HG03354 (cell line): ENCODE data around the gene SCPEP1.

Experiments
- ATAC-seq: cut with Tn5 transposase; IDR thresholded peaks from one replicate; pipeline ENCODE4 v1.9.1; 2021; ENCODE audit warnings: mild to moderate bottlenecking; ENCODE audit not compliant: unreplicated experiment, poor library complexity, severe bottlenecking

Gene SCPEP1

DNA sequence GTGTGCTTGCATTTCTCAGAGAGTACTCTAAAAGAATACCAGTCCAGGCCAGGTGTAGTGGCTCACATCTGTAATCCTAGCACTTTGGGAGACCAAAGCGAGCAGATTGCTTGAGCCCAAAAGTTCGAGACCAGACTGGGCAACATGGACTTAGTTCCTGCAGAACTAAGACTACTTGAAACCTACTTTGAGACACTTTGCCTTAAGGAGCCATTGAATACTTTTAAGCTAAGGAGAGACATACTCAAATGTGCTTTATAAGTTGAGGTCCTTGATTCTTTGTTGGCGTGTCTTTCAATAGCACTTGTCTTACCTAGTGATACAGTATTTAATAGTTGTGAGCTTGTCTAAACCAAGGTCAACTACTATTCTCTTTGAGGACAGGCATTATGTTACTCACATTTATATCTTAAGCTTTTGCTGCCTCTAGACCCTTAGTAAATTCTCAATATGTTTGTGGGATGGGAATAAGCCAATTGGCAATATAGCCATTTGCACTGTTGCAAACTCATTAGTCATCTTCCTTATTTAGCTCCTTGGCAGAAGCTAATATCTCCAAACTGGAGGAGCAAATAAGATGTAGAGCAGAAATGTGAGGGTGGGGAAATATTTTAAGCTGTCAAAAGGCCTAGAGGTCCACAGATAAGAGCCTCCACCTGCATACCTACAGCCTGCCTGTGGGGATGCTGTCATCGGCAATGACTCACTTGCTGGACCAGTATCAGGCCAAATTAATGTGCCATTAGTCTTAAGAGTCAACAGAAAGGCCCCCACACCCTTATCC lies 16.3 kb downstream of the SCPEP1 start:
- no peak for ATAC-seq

DNA sequence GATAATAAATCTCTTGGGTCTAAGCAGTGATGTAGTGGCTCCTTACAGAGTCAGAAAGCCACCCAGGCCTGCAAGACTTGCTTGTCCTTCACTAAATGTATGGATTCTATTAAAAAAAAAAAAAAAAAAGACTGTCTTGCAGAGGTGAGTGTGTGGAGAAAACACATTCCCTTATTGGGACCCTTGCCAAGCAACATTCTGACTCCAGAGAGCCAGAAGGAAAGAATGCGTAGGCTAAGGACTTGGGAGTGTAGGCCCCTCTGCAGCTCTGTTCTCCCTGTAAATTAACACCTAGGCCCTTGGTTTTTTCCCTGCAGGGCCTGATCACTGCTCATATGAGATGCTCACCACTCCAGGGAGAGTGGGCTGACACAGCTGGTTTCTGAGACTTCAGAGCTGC lies 17.8 kb downstream of the SCPEP1 start:
- no peak for ATAC-seq

DNA sequence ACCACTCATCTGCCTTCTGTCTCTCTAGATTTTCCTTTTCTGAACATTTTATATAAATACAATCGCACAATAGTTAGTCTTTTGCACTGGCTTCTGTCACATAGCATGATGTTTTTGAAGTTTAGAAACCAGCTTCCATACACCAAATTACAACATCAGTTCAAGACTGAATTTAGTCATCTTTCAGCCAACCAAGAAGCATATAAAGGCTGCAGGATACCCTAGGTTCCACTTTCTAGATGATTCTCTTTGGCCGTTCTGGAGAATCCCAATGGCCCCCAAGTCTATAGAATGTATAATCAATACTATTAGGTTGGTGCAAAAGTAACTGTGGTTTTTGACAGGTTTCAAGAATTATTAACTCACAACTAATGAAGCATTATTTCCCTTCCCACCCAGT lies 19.4 kb downstream of the SCPEP1 start:
- ATAC-seq = no peak

DNA sequence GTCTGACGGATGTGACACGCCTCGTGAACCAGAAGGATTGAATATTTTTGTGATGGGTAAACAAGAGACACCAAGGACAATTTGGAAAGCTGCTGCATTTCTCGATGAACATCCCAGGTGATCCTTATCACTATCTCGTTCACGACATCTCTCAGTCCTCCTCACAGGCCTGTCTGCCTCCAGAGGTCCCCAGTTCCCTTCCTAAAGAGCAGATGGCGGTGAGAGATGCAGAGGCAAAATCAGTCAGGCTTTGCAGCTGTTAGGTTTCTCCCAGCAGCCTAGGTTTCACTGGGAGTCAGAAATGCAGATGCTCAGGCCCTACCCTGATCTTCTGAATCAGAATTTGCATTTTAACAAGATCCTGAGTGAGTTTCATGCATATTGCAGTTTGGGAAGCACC lies 23.6 kb downstream of the SCPEP1 start:
- no peak for ATAC-seq

DNA sequence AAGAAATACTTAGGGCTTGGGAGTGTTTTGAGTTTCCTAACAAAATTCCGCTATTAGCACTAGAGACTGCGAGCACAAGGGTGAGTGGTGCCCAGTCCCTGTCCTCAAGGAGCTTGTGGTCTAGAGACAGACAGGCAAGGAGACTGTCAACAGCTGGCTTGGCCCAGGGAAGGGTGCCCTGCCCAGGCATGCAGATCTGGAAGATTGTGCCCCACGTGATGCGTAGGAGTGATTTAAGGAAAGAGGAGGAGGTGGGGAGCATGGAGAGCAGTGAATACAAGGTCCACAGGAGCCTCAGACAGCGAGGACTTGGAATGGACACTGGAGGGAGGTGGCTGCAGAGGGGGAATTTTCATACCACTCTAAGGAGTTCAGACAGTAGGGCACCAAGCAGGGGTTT lies 25.0 kb downstream of the SCPEP1 start:
- no peak for ATAC-seq

DNA sequence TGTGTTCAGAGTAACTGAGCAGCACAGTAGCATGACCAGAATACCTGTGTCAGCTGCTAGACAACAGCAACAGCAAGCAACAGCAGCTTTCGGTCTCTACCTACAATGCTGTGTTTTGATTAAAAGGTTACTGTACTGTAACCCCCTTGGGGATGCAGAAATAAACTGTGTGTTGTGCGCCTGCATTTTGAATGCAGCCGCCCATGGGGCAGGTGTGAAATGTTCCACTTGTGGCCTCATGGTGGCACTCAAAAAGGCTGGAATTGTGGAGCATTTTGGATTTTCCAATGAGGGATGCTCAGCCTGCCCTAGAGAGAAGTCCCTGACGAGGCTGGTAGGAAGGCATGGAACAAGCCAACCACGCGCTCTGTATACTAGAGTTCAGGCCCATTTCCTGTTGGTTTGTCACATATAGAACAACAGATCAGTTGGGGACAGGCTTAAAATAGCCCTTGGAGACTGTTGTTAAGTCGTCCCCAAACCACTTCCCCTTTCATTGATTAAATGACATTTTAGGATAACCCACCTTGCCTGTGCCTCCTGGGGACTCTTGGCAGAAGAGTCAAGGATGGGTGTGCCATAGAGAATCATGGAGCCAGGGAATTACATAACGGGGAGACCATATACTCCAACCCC lies 27.1 kb downstream of the SCPEP1 start:
- peak; percentile 84 for ATAC-seq

DNA sequence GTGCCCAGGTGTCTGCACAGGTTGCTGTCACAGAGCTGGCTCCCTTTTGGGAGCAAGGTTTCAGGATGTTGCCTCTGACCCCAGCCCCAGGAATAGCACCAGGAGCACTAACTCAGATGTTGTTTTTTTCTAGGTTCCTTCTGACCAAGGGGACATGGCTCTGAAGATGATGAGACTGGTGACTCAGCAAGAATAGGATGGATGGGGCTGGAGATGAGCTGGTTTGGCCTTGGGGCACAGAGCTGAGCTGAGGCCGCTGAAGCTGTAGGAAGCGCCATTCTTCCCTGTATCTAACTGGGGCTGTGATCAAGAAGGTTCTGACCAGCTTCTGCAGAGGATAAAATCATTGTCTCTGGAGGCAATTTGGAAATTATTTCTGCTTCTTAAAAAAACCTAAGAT lies 28.1 kb downstream of the SCPEP1 start:
- ATAC-seq = no peak

DNA sequence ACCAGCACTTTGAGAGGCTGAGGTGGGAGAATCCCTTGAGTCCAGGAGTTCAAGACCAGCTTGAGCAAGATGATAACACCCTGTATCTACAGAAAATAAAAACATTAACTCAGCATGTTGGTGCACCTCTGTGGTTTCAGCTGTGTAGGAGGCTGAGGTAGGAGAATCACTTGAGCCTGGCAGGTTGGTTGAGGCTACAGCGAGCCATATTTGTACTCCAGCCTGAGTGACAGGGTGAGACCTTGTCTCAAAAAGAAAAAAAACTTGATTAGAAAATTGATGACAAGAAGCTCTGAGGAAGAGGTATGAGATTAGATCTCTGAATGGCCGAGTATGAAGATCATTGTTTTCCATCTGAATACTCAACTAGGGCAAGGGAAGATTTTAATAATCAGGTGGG lies 31.0 kb downstream of the SCPEP1 start:
- no peak for ATAC-seq

DNA sequence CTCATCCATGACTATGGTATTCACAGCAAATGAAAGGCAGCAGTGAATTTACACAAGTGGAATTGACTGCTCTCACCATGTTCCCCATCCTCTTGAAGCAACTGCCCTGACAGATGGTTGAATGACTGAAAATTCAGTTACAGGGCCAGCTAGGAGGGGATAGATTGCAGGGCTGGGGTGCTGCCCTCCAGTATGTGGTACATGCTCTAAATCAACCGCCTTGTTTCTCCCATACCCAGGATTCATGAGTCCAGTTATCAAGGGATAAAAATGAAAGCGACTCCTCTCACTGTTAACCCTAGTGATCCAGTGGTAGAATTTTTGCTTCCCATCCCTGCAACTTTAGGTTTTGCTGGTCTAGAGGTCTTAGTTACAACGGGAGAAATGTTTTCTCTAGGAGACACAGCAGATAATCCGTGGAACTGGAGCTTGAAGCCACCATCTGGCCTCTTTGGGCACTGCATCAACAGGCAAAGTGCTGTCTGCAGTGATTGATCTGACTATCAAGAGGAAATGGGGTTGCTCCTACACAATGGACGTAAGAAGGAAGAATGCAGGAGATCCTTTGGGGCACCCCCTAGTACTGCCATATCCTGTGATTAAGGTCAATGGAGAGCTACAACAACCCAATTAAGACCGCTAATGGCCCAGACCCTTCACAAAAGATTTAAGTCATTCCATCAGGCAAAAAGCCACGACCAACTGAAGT lies 32.0 kb downstream of the SCPEP1 start:
- peak; percentile 76 for ATAC-seq

DNA sequence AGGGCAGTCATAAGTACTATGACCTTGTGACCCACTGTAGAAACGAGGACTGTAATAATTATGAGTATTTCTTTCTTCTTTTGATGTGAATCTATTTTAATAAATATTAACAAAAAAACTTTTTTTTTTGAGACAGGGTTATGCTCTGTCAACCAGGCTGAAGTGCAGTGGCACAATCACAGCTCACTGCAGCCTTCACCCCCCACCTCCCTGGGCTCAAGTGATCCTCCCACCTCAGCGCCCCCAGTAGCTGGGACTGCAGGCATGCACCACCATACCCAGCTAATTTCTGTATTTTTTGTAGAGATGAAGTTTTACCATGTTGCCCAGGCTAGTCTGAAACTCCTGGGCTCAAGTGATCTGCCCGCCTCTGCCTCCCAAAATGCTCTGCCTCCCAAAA lies 32.6 kb downstream of the SCPEP1 start:
- ATAC-seq = no peak

DNA sequence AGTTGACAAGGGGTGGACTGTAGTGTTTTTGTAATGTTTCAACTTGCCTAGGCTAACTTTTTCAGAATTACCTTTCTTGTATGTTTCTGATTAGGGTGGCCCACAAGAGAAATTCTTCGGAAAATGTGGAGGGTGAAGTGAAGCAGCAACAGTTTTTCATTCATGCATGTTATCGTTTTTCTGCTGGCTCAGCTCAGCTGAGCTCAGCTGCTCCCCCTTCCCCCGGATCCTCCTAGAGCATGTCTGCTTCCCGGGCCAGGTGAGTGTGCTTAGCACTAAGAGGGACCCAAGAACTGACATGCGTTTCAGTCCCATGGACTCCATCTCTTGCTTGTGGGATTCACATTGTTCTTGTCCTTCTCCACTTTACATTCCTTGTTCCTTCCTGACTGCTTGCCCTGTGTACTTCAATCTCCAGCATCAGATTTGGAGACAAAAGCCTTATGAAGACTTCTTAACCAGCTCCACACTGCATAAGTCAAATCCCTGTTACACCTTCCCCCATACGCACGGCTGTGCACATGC lies 33.6 kb downstream of the SCPEP1 start:
- ATAC-seq = no peak

DNA sequence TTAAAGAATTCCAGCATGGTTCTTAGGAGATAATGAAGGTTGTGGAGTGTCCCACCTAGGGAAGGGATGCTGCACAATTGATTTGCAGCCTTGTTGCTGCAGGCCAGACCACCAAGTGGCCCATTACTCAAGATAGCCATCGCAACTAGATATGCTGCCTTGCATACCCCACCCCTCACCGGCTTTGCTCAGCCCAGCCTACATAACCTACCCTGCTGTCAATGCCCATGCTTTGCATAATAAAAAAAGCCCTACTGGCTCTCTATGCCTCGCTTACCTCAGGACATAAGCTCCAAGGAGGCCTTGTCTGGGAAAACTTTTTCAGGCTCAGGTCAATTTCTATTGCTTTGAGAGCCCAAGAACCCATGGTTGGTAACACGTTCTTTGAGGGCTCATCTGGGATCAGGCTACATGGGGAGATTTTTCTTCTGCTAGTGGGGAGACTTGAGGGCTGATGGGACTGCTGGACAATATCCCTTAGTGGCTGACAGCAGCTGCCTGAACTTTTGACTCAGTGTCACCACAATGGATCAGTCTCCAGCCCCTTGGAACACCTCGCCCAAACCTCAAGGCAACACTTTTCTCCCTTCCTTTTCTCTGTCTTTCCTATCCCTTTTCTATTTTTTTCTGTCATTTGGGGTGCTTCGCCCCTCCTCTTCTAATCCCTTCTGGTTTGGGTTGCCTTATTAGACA lies 38.3 kb downstream of the SCPEP1 start:
- no peak for ATAC-seq

DNA sequence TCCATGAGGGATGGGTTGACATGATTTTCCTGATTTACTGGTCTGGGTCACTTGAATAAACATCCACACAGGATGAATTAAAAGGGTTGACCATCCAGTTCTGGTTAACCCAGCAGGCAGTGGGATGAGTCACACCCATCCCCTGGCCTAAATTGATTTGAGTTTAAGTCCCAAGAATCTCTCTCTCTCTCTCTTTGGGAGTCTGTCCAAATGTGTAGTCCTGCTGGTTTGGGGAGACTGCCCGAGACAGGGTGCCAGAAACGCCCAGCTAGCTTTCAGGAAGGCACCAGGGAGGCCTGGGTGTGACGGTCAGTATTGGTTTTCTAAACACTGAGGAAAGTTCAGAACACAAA lies 38.8 kb downstream of the SCPEP1 start:
- ATAC-seq = no peak

DNA sequence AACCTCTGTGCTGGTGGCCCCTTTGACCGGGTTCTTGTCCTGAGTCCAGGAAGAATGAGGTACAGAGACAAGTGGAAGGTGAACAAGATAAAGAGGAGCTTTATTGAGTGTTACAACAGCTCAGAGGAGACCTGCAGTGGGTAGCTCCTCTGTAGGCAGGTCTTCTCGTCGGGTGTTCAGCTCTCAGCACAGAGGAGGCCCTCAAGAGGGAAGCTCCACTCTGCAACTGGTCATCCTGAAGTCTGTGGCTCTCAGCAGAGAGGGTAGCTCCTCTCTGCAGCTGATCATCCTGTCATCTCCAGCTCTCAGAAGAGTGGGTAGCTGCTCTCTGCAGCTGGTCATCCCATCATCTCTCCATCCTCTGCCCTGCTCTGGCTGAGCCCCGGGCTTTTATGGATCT lies 39.7 kb downstream of the SCPEP1 start:
- no peak for ATAC-seq

DNA sequence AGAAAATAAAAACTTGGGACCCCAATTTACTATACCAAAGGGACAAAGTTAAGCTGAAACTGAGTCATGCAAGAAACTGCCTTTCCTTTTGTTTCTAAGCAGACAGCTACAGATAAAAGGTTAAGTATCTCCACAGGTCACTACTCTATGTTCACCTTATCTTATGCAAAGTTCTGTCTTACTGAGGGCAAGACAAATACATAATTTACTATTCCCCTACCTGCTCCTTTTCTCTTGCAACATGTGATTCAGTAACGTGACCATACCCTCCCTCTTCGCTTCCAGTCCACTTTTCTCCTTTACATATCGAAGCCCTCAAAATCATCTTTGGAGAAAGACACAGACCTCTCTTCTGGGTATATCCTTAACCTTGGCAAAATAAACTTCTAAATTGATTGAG lies 42.3 kb downstream of the SCPEP1 start:
- no peak for ATAC-seq

DNA sequence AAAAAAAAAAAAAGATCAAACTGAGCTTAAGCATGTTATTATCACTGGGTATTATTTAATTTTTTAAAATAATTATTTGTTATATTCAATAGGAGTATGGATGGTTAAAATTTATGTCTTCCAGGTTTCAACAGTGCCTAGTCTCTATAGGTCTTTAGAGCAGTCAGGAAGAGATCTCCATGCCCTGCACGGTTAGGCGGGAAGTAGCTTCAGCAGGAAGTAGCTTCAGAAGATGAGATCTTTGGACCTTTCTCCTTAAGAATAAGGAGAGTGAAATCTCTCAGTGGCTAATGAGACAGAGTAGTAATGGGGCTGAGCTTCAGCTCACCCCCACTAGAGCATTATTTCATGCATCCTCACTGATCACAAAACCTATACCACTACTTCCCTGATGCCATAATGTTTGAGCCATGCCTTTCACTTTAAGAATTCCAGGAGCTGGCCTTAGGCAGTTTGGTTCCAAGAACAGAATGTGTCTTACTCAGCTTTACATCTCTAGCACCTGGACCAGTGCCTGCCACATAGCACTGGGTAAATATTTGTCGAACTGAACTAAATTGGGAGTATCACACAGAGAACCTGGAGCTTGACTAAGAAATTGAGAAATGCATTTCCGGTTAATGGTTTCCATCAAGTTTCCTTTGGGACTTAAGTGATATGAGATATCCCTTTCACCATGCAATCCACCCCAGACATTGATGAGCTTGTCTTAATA lies 43.5 kb downstream of the SCPEP1 start:
- no peak for ATAC-seq

DNA sequence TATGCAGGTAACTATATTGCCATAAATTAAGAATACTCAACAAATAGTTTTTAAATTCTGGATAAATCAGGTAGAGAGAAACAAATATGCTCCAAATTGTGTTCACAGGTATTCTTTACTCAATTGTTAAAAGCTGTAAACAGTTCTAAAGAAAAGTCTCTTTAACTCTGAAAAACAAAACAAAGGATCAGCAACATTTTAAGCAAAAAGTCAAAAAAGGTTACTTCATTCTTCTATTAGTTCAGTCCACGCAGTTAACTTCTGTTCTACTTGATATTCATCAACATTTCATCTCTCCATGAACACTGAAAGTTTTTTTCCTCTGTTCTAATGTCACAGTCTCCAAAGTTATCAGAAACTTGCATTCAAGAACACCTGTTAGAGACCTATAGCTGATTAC lies 47.9 kb downstream of the SCPEP1 start:
- ATAC-seq = no peak

DNA sequence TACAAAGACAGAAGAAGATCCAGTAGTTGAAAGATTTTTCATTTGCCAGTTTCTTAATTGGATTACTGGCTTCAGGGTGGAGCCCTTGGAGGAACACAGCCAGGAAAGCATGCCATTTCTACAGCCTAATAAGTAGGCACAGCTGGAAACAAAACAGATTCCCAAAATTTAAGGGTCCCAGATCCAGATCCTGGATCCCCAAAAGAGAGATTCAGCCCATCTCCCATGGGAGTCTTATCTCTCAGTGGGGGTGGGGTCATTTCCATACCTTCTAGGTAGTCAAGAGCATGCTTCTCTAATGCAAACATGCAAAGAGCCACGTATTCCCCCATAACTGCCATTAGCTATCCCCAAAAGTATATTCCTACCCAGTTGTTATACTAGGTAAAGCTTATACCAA lies 49.9 kb downstream of the SCPEP1 start:
- no peak for ATAC-seq

DNA sequence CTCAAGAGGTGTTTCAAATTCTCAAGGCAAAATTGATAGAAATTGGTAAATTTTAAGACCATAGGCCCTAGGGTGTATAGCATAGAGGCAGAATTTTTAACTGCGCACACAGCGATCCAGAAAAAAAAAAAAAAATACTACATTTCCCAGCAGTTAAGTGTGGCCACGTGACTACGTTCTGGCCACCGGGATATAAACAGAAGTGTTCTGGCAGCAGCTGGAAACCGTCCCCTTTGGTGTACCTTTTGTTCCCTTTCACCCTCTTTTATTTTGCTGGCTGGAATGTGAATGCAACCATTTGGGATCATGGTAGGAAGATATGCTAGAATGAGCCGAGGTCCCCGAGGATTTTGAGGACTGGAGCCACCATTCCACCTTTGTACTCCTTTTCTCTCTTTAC lies 54.4 kb downstream of the SCPEP1 start:
- no peak for ATAC-seq

DNA sequence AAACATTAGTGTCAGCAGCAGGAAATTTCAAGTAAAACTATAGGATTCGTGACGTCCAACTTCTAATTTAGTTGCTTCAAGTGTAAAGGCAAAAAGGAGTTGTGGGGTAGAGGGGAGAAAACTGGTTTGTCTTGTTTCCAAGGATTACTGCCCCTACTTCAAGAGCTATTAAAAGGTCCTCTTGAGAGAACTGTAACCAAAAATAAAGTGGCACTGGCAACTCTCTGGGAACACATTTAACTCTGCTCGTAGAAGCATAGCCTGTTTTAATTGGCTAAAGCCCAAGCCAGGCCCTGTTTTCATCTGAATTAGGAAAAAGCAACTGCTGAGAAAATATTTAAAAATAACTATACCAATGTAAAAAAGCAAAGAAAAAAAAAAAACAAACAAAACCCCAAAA lies 55.4 kb downstream of the SCPEP1 start:
- ATAC-seq = no peak
